Measurements from ENCODE around the gene AGBL5.
"Not testable (repeated sequence)": the region's sequence is repeated elsewhere in the genome, so short reads cannot be mapped to it uniquely, and the experiment has no call there.

Gene AGBL5

DNA sequence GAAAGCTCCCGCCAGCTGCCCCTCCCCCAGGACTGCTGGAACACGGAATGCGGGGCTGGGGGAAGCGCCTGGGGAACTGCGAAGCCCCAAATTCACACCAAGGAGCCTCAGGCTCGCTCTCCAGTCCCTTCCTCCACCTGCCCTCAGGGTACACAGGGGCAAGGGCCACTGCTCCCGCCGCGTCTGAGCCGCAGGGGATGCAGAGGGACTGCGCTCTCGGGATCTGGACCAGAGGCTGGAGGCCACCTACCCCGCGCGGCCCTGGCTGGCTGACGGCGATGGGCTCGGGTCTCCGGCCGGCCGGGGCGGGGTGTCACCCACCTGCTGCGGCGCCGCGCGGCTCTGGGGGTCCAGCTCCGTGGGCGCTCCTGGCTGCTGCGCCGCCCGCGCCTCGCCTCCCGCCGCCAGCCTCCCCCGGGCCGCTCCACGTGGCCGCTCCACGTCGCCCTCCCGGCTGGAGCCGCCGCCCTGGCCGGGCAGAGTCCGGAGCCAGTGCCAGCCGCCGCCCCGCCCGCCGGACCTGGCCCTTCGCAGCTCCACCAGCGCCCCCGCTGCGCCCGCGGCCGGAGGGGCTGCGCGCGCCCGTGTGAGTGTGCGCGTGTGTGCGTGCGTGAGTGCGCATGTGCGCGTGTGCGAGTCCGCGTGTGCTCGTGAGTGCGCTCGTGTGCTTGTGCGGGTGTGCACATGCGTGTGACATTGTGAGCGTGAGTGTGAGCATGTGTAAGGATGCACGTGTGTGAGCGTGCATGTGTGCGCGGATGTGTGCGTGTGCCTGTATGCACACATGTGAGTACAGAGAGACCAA, 67.3 kb downstream of the AGBL5 start, which contains the start of gene CGREF1:
Gene CGREF1, minus strand, starts transcription at position 604 of the 805 bp plus-strand sequence. CDS start 14,762 bp downstream, outside the sequence.
- peak; percentile 38 for DNase-seq (ENCODE audit: low read depth, low spot score)

DNA sequence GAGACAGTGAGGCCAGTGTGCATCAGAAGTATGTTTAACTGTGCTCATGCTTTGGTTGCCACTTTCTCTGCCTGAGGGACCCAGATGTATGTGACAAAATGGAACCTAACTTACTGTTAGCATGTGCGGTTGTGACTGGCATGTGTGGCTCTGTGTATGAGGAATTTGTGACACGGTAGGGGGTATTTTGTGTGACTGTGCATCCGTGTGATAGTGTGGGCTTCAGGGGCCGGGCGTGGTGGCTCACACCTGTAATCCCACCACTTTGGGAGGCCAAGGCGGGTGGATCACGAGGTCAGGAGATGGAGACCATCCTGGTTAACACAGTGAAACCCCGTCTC, 67.8 kb downstream of the AGBL5 start:
- DNase-seq (ENCODE audit: low read depth, low spot score), result not testable (repeated sequence)

All from astrocyte of the hippocampus (primary cell).